Measurements from ENCODE around the gene SMC5.

- TF ChIP-seq, protein P1, sequence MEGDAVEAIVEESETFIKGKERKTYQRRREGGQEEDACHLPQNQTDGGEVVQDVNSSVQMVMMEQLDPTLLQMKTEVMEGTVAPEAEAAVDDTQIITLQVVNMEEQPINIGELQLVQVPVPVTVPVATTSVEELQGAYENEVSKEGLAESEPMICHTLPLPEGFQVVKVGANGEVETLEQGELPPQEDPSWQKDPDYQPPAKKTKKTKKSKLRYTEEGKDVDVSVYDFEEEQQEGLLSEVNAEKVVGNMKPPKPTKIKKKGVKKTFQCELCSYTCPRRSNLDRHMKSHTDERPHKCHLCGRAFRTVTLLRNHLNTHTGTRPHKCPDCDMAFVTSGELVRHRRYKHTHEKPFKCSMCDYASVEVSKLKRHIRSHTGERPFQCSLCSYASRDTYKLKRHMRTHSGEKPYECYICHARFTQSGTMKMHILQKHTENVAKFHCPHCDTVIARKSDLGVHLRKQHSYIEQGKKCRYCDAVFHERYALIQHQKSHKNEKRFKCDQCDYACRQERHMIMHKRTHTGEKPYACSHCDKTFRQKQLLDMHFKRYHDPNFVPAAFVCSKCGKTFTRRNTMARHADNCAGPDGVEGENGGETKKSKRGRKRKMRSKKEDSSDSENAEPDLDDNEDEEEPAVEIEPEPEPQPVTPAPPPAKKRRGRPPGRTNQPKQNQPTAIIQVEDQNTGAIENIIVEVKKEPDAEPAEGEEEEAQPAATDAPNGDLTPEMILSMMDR (IDR thresholded peaks at IDR 0.05): no peak
- TF ChIP-seq POLR2A (IDR thresholded peaks at IDR 0.05): no peak
Measured at GRCh38 chr9:70374962-70375618, 116.3 kb downstream of the SMC5 start.

Measured in lower leg skin (tissue), 3 donors.